ENCODE data around the gene FCRL6. TPM values are rescaled to one million over a fixed set of nuclear protein-coding genes. Genes with fewer than 3 reads are reported as not detected.

The FCRL6 gene, protein sequence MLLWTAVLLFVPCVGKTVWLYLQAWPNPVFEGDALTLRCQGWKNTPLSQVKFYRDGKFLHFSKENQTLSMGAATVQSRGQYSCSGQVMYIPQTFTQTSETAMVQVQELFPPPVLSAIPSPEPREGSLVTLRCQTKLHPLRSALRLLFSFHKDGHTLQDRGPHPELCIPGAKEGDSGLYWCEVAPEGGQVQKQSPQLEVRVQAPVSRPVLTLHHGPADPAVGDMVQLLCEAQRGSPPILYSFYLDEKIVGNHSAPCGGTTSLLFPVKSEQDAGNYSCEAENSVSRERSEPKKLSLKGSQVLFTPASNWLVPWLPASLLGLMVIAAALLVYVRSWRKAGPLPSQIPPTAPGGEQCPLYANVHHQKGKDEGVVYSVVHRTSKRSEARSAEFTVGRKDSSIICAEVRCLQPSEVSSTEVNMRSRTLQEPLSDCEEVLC
- total RNA-seq, result 100 to 1,000 TPM; 138 to 309 (median 298) TPM
- 119 TPM for total RNA-seq (2013)

DNA sequence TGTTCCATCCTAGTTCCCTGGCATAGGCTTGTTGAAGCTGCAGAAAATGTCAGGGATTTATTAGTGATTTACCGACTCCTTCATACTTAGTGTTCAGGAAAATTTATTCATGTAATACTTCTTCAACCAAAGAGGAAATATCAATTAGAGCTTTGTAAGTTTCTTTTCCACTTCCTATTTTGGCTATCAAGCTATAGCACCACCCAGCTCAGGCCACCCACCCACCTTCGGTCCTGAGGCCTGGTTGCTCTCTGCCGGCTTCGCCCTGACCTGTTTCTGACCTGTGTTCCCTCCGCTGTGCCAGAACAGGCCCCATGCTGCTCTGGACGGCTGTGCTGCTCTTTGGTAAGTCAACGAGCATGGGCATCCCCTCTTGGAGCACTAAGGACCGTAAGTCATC lies at the start of gene FCRL6:
TSS of gene FCRL6 (plus strand) at position 250 of the 400 bp plus-strand sequence. CDS start at position 315, 65 bp downstream.
- 55% methylated on average over 7 of the region's 8 CpGs for WGBS (ENCODE audit: insufficient coverage)

GRCh38 chr1:159753386-159753785 lies 48.8 kb upstream of the FCRL6 start:
- WGBS (ENCODE audit: insufficient coverage), result 90% methylated on average over 4 of the region's 4 CpGs
- Mint-ChIP-seq H3K36me3 (no peaks in the 10 kb centered on the region), H3K27ac (no peak overlapping the region), H3K4me3 (no peak overlapping the region), H3K9me3 (no peaks in the 10 kb centered on the region), H3K27me3 (ENCODE audit: low read depth in 2 of 2) (peaks cover 2 to 22% of the 10 kb centered on the region in 2 donors), H3K4me1 (no peaks in the 10 kb centered on the region)
- no peaks in the 10 kb centered on the region for H3K9me3 ChIP-seq (ENCODE audit: control insufficient read depth, insufficient read depth, low read length)
- intact Hi-C loops (cut with micrococcal nuclease), result no loop called here
- no peaks in the 10 kb centered on the region for H3K4me1 ChIP-seq (ENCODE audit: control insufficient read depth, insufficient read depth, low read length)
- TF ChIP-seq, protein P1, sequence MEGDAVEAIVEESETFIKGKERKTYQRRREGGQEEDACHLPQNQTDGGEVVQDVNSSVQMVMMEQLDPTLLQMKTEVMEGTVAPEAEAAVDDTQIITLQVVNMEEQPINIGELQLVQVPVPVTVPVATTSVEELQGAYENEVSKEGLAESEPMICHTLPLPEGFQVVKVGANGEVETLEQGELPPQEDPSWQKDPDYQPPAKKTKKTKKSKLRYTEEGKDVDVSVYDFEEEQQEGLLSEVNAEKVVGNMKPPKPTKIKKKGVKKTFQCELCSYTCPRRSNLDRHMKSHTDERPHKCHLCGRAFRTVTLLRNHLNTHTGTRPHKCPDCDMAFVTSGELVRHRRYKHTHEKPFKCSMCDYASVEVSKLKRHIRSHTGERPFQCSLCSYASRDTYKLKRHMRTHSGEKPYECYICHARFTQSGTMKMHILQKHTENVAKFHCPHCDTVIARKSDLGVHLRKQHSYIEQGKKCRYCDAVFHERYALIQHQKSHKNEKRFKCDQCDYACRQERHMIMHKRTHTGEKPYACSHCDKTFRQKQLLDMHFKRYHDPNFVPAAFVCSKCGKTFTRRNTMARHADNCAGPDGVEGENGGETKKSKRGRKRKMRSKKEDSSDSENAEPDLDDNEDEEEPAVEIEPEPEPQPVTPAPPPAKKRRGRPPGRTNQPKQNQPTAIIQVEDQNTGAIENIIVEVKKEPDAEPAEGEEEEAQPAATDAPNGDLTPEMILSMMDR (IDR thresholded peaks at IDR 0.05), result no peak
- H3K27me3 ChIP-seq (ENCODE audit: control insufficient read depth, insufficient read depth, low read length), result no peaks in the 10 kb centered on the region
- no peak overlapping the region for H3K27ac ChIP-seq (ENCODE audit: low read length)
- no peaks in the 10 kb centered on the region for H3K36me3 ChIP-seq (ENCODE audit: control insufficient read depth, insufficient read depth, low read length)
- no peak overlapping the region for H3K4me3 ChIP-seq (ENCODE audit: low read length)
- ATAC-seq (no peak), DNase-seq (no peak)

More for the DNA sequence above, at the start of gene FCRL6:
- Mint-ChIP-seq H3K27me3 (ENCODE audit: low read depth in 2 of 2) (peaks cover 0 to 11% of the 10 kb centered on the region in 2 donors), H3K4me1 (peaks cover 87 to 91% of the 10 kb centered on the region in 2 donors), H3K27ac (peak within 1 kb of the TSS; percentile 87 to 90), H3K9me3 (peaks cover 0 to 4% of the 10 kb centered on the region in 2 donors), H3K4me3 (peak within 1 kb of the TSS; percentile 96), H3K36me3 (peaks cover 24% of the 10 kb centered on the region)
- H3K4me1 ChIP-seq (ENCODE audit: control insufficient read depth, insufficient read depth, low read length), result peaks cover 67% of the 10 kb centered on the region
- peak within 1 kb of the TSS; percentile 49 for H3K4me3 ChIP-seq (ENCODE audit: low read length)
- no peaks in the 10 kb centered on the region for H3K9me3 ChIP-seq (ENCODE audit: control insufficient read depth, insufficient read depth, low read length)
- peak within 1 kb of the TSS; percentile 57 for H3K27ac ChIP-seq (ENCODE audit: low read length)
- no peak for ATAC-seq
- H3K36me3 ChIP-seq (ENCODE audit: control insufficient read depth, insufficient read depth, low read length), result peaks cover 9% of the 10 kb centered on the region
- H3K27me3 ChIP-seq (ENCODE audit: control insufficient read depth, insufficient read depth, low read length), result no peaks in the 10 kb centered on the region
- DNase-seq, result no peak
- TF ChIP-seq, protein P1 (IDR thresholded peaks at IDR 0.05), result no peak
- intact Hi-C loops (cut with micrococcal nuclease), result loop anchor here (5.0 to 10.0 kb wide), 2 partner anchors 50 to 203 kb away; no protein-coding TSS in a partner anchor

DNA sequence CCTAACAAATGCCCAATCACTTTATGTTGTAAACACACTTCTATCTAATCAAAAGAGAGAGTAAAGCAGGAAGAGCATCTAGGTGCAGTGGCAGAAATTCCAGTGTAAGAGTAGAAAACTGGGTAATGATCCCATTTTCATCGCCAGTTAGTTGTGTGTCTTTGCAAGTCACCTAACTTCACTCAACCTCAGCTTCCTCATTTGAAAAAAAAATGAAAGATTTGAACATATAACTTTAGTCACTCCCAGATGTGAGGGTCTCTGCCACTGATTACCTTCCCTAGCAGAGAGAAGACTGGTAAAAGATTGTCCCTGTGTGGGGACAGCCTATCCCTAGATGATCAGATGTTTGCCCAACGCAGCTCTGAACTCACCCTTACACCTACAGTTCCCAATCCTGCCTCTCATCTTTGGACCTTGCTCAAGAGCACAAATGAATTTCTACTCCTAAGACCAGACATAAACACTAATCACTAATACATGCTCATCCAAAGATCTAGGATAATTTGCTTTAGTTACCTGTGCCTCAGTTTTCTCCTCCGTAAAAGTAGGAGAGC lies 46.6 kb upstream of the FCRL6 start:
- Mint-ChIP-seq H3K27ac (no peak overlapping the region), H3K36me3 (no peaks in the 10 kb centered on the region), H3K4me3 (no peak overlapping the region), H3K9me3 (no peaks in the 10 kb centered on the region), H3K27me3 (ENCODE audit: low read depth in 2 of 2) (peaks cover 2 to 22% of the 10 kb centered on the region in 2 donors), H3K4me1 (no peaks in the 10 kb centered on the region)
- Histone ChIP-seq H3K36me3 (ENCODE audit: control insufficient read depth, insufficient read depth, low read length) (no peaks in the 10 kb centered on the region), H3K27ac (ENCODE audit: low read length) (no peak overlapping the region), H3K9me3 (ENCODE audit: control insufficient read depth, insufficient read depth, low read length) (no peaks in the 10 kb centered on the region), H3K4me1 (ENCODE audit: control insufficient read depth, insufficient read depth, low read length) (no peaks in the 10 kb centered on the region), H3K4me3 (ENCODE audit: low read length) (no peak overlapping the region), H3K27me3 (ENCODE audit: control insufficient read depth, insufficient read depth, low read length) (no peaks in the 10 kb centered on the region)
- TF ChIP-seq, protein P1 (IDR thresholded peaks at IDR 0.05), result no peak
- intact Hi-C loops (cut with micrococcal nuclease), result no loop called here
- ATAC-seq (no peak), DNase-seq (no peak)
- WGBS (ENCODE audit: insufficient coverage), result 80% methylated on average over 2 of the region's 3 CpGs

All from natural killer cell (primary cell).